ENCODE results near the gene CD99L2.

DNA sequence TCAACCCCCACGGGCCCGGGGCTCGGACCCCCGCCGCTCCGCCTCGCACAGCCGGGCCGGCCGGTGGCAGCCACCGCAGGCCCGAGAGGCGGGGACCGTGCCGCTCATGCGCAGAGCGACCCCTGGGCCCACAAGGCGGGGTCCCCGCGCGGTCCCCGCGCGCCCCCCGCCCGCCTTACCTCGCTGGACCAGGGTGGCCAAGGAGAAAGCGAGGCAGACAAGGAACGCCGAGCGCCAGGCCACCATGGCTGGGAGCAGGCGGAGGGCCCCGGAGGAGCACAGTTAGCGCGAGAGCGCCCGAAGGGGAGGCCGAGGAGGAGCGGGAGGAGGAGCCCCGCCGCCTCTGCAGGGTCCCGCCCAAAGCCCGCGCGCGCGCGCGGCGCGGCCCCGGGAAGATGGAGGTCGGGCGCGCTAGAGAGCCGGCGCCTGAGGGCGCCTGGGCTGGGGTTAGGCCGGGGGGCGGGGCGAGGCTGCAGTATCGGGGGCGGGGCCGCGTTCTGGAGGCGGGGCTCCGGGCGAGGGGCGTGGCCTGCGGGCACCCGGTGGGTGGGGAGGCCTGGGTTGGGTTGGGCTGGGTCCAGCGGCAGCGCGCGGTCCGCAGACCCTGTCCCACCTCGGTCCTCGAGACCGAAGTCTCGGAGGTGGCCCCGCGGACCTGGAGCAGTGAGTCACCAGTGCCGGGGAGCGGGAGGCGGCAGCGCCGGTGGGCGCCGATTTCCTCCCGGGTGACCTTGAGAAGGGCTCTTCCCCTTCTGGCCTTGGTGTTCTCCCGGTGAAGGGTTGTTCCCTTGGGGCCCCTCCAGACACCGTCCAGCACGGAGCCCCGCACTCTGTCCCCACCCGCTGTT lies at the start of gene CD99L2:
- TF ChIP-seq POLR2A (IDR thresholded peaks at IDR 0.05; ENCODE audit: low read length) (peak; percentile 47), GATA1 (IDR thresholded peaks at IDR 0.05; ENCODE audit: low read depth, low read length) (no peak)
